ENCODE data around the gene TNFRSF25. TPM values are rescaled to one million over a fixed set of nuclear protein-coding genes. Genes with fewer than 3 reads are reported as not detected.
A peak's percentile ranks its signal among the peaks of the same experiment; 100 is the strongest.

The TNFRSF25 gene
- polyA plus RNA-seq, 1 of the 3 experiments (the other 2 are of a cell fraction) = 20.8 TPM

- TF ChIP-seq IRF3 (IDR thresholded peaks at IDR 0.05; ENCODE audit: low read depth, low read length) (no peak), FOXM1 (IDR thresholded peaks at IDR 0.05; ENCODE audit: low read depth) (no peak)
These were observed 23.8 kb upstream of the TNFRSF25 start (continued) for GRCh38 chr1:6489799-6490180.

DNA sequence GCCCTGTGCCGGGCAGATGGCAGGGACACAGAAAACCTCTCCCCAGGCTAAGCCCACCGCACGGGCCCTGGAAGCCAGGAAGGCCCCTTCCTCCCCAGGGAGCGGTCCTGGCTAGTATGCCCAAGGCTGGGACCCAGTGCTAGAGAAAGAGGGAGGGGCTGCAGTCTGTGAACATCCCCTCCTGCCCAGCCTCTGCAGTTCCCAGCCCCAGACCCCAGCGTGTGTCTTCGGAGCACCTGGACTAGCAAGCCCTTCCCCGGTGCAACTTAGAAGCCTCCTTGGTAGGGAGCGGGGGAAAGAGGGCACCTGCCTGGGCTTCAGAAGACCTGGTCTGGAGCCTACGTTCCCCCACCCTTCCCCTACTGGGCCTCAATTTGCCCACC, 23.4 kb upstream of the TNFRSF25 start:
- peaks cover 0 to 52% of the 10 kb centered on the region in 2 experiments; a peak in 1 of 4 replicates for H3K4me1 ChIP-seq (ENCODE audit: control insufficient read depth in 1 of 2, insufficient read depth in 2 of 2, low read depth in 1 of 2, low read length in 1 of 2)
- H4K20me1 ChIP-seq (ENCODE audit: insufficient read depth) = no peaks in the 10 kb centered on the region
- H3K27me3 ChIP-seq (ENCODE audit: insufficient read depth) = no peaks in the 10 kb centered on the region
- H3K36me3 ChIP-seq (replicated peaks in 1 of 2; ENCODE audit: control insufficient read depth in 1 of 2, insufficient read depth in 2 of 2, low read length in 1 of 2) = no peaks in the 10 kb centered on the region
- peak overlapping the region; percentile 100 for H3K4me2 ChIP-seq
- TF ChIP-seq JUND (IDR thresholded peaks at IDR 0.05) (no peak), TAF1 (IDR thresholded peaks at IDR 0.05; ENCODE audit: borderline replicate concordance, low read depth, low read length) (no peak), CHD2 (IDR thresholded peaks at IDR 0.05; ENCODE audit: low read length, partially characterized antibody) (no peak), ZBTB33 (IDR thresholded peaks at IDR 0.05; ENCODE audit: borderline replicate concordance, low read depth) (no peak), MXI1 (IDR thresholded peaks at IDR 0.05; ENCODE audit: low read depth, low read length) (no peak), RAD21 (IDR thresholded peaks at IDR 0.05; ENCODE audit: low read length) (no peak), FOXJ3 (CRISPR knock-in tag; IDR thresholded peaks at IDR 0.05) (no peak), GATA2 (CRISPR knock-in tag; IDR thresholded peaks at IDR 0.05) (no peak), GABPA (IDR thresholded peaks at IDR 0.05; ENCODE audit: low read depth) (no peak), ELF1 (IDR thresholded peaks at IDR 0.05) (no peak), PBX3 (IDR thresholded peaks at IDR 0.05) (no peak), YY1 (IDR thresholded peaks at IDR 0.05; ENCODE audit: low read depth) (no peak), TEAD4 (IDR thresholded peaks at IDR 0.05; ENCODE audit: borderline replicate concordance, insufficient read depth) (no peak), FOXM1 (IDR thresholded peaks at IDR 0.05; ENCODE audit: low read depth) (no peak), SIN3A (IDR thresholded peaks at IDR 0.05; ENCODE audit: borderline replicate concordance, low read depth, low read length) (no peak), EP300 (IDR thresholded peaks at IDR 0.05; ENCODE audit: borderline replicate concordance in 1 of 2, low read depth in 1 of 2, low read length in 1 of 2) (no peak)
- TF ChIP-seq, protein P1, sequence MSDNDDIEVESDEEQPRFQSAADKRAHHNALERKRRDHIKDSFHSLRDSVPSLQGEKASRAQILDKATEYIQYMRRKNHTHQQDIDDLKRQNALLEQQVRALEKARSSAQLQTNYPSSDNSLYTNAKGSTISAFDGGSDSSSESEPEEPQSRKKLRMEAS (IDR thresholded peaks at IDR 0.05; ENCODE audit: low read depth) = no peak
- TF ChIP-seq, protein P2, sequence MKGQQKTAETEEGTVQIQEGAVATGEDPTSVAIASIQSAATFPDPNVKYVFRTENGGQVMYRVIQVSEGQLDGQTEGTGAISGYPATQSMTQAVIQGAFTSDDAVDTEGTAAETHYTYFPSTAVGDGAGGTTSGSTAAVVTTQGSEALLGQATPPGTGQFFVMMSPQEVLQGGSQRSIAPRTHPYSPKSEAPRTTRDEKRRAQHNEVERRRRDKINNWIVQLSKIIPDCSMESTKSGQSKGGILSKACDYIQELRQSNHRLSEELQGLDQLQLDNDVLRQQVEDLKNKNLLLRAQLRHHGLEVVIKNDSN (IDR thresholded peaks at IDR 0.05; ENCODE audit: borderline replicate concordance, low read depth) = no peak
- ChIA-PET POLR2A (interaction anchor here (1.2 kb wide), 1 partner anchor 10 kb away, joined by 3 read pairs; no protein-coding TSS in a partner anchor), CTCF (interaction anchor here (1.0 to 16.2 kb wide), 19 partner anchors 8 to 183 kb away, joined by 3 to 439 read pairs (median 5); partner anchors contain the start of genes NOL9 and TAS1R1)
- H3K27ac ChIP-seq (ENCODE audit: low read depth in 2 of 2, low read length in 1 of 2) = no peak overlapping the region; a peak in 1 of 4 replicates
- H2AFZ ChIP-seq (ENCODE audit: low read depth) = no peak overlapping the region
- H3K9me3 ChIP-seq = no peaks in the 10 kb centered on the region
- peaks cover 27% of the 10 kb centered on the region for H3F3A ChIP-seq (replicated peaks; ENCODE audit: insufficient read depth)
- H3K4me3 ChIP-seq (ENCODE audit: low read depth in 2 of 2, low read length in 1 of 2) = peak overlapping the region; percentile 75 to 76; a peak in 2 of 4 replicates
- no peak for DNase-seq
- 14% methylated on average over 1 of the region's 9 CpGs for WGBS (ENCODE audit: low lambda C conversion rate)
- no peaks in the 10 kb centered on the region for H3K9me2 ChIP-seq
- no peak overlapping the region for H3K9ac ChIP-seq
- peaks cover 35% of the 10 kb centered on the region; the same call in 1 of the 2 replicates for H3K79me2 ChIP-seq (ENCODE audit: insufficient read depth)
